ENCODE data around the gene ATP2C1. TPM values are rescaled to one million over a fixed set of nuclear protein-coding genes. Genes with fewer than 3 reads are reported as not detected.

Gene ATP2C1
- total RNA-seq, 4 donors from 2014 or later, result 55.1 to 69.9 (median 64.3) TPM

DNA sequence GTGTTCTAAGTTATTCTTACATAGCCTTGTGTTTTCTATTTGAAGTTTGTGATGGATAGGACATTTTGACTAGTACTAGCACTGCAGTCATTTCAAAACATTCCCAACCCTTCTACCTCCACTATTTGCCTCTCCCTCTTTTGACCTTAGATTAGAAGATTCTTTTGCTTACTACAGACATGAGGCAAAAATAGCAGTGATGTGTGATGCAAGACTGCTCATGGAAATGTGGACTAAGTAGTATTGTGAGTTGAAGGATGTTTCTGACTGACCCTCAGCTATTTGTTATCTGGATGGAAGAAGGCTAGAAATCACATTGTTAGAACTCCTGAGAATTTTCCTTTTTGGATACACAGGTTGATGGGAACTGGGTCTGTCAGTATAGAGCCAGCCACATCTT, 45.9 kb downstream of the ATP2C1 start:
- DNase-seq (ENCODE audit: low spot score in 2 of 2), result no peak
- no peaks in the 10 kb centered on the region for H3K27me3 ChIP-seq
- TF ChIP-seq POLR2AphosphoS5 (IDR thresholded peaks at IDR 0.05) (no peak), EP300 (IDR thresholded peaks at IDR 0.05) (no peak), POLR2A (IDR thresholded peaks at IDR 0.05) (no peak)
- TF ChIP-seq, protein P1, sequence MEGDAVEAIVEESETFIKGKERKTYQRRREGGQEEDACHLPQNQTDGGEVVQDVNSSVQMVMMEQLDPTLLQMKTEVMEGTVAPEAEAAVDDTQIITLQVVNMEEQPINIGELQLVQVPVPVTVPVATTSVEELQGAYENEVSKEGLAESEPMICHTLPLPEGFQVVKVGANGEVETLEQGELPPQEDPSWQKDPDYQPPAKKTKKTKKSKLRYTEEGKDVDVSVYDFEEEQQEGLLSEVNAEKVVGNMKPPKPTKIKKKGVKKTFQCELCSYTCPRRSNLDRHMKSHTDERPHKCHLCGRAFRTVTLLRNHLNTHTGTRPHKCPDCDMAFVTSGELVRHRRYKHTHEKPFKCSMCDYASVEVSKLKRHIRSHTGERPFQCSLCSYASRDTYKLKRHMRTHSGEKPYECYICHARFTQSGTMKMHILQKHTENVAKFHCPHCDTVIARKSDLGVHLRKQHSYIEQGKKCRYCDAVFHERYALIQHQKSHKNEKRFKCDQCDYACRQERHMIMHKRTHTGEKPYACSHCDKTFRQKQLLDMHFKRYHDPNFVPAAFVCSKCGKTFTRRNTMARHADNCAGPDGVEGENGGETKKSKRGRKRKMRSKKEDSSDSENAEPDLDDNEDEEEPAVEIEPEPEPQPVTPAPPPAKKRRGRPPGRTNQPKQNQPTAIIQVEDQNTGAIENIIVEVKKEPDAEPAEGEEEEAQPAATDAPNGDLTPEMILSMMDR (IDR thresholded peaks at IDR 0.05), result no peak
- H3K4me1 ChIP-seq, result no peaks in the 10 kb centered on the region
- H3K36me3 ChIP-seq, result peaks cover 43% of the 10 kb centered on the region
- no peaks in the 10 kb centered on the region for H3K9me3 ChIP-seq
- H3K27ac ChIP-seq, result no peak overlapping the region
- H3K4me3 ChIP-seq, result no peak overlapping the region

DNA sequence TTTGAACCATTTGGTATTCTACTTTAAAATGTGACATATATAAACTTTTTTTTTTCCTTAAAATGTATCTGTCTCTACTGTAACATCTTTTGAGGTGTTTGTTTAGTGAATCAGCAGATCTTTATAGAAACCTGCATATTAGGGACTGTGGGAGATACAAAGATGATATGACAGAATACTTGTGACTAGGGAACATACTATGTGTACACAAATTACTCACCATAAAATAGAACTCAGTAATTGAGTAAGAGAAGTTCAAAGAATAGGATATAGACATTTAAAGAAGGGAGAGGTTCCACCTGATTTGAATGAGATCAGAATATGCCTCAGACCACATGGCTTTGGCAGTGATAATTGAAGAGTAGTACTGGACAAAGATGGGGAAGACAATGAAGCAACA, 47.9 kb downstream of the ATP2C1 start:
- Histone ChIP-seq H3K27ac (no peak overlapping the region), H3K9me3 (no peaks in the 10 kb centered on the region), H3K27me3 (no peaks in the 10 kb centered on the region), H3K36me3 (peaks cover 59% of the 10 kb centered on the region), H3K4me1 (no peaks in the 10 kb centered on the region), H3K4me3 (no peak overlapping the region)
- no peak for DNase-seq (ENCODE audit: low spot score in 2 of 2)
- no peak for TF ChIP-seq POLR2A (IDR thresholded peaks at IDR 0.05)
- no peak for TF ChIP-seq POLR2AphosphoS5 (IDR thresholded peaks at IDR 0.05)
- TF ChIP-seq, protein P1 (IDR thresholded peaks at IDR 0.05), result no peak
- no peak for TF ChIP-seq EP300 (IDR thresholded peaks at IDR 0.05)

DNA sequence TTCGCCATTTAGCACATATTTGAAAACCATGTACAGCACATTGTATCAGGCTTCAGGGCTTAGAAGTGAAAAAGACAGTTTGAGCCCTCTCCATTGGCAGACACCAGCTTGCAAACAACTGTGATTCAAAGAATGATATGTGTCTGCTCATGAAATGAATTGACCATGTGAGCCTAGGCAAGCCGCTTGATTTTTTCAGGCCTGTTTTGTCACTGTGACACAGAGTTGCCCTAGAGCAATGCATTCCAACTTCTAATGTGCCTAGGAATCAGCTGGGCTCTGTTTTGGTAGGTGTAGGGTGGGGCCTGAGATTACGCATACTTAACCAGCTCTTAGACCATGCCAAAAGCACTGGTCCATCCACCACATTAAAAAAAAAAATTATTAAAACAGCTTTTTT, 53.0 kb downstream of the ATP2C1 start:
- Histone ChIP-seq H3K27me3 (no peaks in the 10 kb centered on the region), H3K36me3 (peaks cover 77% of the 10 kb centered on the region), H3K9me3 (no peaks in the 10 kb centered on the region), H3K27ac (no peak overlapping the region), H3K4me1 (no peaks in the 10 kb centered on the region), H3K4me3 (no peak overlapping the region)
- TF ChIP-seq POLR2AphosphoS5 (IDR thresholded peaks at IDR 0.05) (no peak), POLR2A (IDR thresholded peaks at IDR 0.05) (no peak), EP300 (IDR thresholded peaks at IDR 0.05) (no peak)
- TF ChIP-seq, protein P1 (IDR thresholded peaks at IDR 0.05), result no peak
- no peak for DNase-seq (ENCODE audit: low spot score in 2 of 2)
- WGBS, result 80% methylated on average over 3 of the region's 3 CpGs

- TF ChIP-seq POLR2A (IDR thresholded peaks at IDR 0.05) (no peak), POLR2AphosphoS5 (IDR thresholded peaks at IDR 0.05) (no peak), EP300 (IDR thresholded peaks at IDR 0.05) (no peak)
- TF ChIP-seq, protein P1 (IDR thresholded peaks at IDR 0.05), result no peak
- Histone ChIP-seq H3K9me3 (no peaks in the 10 kb centered on the region), H3K27me3 (no peaks in the 10 kb centered on the region), H3K4me3 (no peak overlapping the region), H3K36me3 (peaks cover 72% of the 10 kb centered on the region), H3K4me1 (no peaks in the 10 kb centered on the region), H3K27ac (no peak overlapping the region)
- 96% methylated on average over 2 of the region's 2 CpGs for WGBS
- no peak for DNase-seq (ENCODE audit: low spot score in 2 of 2)
Measured at GRCh38 chr3:130948001-130948773, 54.3 kb downstream of the ATP2C1 start.

DNA sequence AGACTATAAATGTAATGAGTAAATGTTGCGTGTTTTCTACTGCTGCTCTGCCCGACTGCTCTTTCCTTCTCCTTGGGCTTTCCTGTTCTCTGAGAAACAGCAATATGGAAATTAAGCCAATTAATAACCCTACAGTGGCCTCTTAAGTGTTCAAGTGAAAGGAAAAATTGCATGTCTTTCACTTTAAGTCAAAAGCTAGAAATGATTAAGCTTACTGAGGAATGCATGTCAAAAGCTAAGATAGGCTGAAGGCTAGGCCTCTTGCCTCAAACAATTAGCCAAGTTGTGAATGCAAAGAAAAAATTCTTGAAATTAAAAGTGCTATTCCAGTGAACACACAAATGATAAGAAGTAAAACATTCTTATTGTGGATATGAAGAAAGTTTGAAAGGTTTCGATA, 55.0 kb downstream of the ATP2C1 start:
- Histone ChIP-seq H3K4me3 (no peak overlapping the region), H3K27ac (no peak overlapping the region), H3K4me1 (no peaks in the 10 kb centered on the region), H3K27me3 (no peaks in the 10 kb centered on the region), H3K9me3 (no peaks in the 10 kb centered on the region), H3K36me3 (peaks cover 69% of the 10 kb centered on the region)
- 94% methylated on average over 3 of the region's 3 CpGs for WGBS
- no peak for DNase-seq (ENCODE audit: low spot score in 2 of 2)
- TF ChIP-seq POLR2A (IDR thresholded peaks at IDR 0.05) (no peak), EP300 (IDR thresholded peaks at IDR 0.05) (no peak), POLR2AphosphoS5 (IDR thresholded peaks at IDR 0.05) (no peak)
- TF ChIP-seq, protein P1 (IDR thresholded peaks at IDR 0.05), result no peak
